HG02571 (cell line): ENCODE measurements around the gene CXCR2.

ENCODE experiments used
- ATAC-seq: cut with Tn5 transposase; IDR thresholded peaks from one replicate; pipeline ENCODE4 v1.9.1; 2021; ENCODE audit warnings: mild to moderate bottlenecking, moderate library complexity; ENCODE audit not compliant: unreplicated experiment

Gene CXCR2

GRCh38 chr2:218180467-218181114, 54.8 kb downstream of the CXCR2 start:
- no peak for ATAC-seq

- ATAC-seq: no peak
Measured at GRCh38 chr2:218184331-218184730, 58.5 kb downstream of the CXCR2 start.

DNA sequence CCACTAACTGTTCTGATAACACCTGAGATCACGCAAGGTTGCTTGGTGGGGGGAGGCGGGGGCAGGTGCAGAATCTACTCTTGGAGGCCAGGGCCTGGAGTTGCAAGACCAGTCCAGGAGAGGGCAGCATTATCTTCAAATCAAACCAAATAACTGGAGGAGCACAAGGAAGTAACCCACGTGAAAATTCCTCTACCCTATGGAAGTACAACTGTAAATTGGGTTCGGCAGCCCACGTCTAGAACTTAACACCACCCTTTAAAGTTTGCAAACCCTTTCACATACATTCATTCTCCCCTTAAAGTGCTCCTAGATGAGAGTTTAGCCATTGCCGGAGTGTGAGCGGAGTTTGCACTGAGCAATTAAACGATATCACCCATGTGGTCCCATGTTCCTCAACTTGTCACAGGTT, 60.5 kb downstream of the CXCR2 start:
- ATAC-seq: peak; percentile 54
